ENCODE measurements around the gene DPF3.

DNA sequence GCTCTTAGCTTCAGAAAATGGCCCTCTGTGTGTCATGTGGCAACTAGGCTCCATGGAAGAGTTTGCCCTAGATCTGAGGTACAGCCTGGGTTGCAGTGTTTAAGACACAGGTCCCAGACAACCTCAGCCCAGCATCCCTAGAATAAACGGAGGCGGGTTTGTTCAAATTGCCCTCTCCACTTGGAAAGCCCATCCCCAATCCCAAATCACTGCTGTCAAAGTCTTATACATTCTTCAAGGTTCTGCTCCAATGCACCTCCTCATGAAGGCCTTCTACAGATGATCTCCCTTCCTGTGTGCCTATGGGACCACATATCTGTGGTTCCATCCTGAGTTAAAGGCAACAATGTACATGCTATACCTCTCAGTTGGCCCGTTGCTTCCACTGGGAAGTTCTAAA lies 289.8 kb downstream of the DPF3 start:
- no peak for TF ChIP-seq GATA2 (IDR thresholded peaks at IDR 0.05; ENCODE audit: low read depth, low read length)
- TF ChIP-seq GATA3 (IDR thresholded peaks at IDR 0.05; ENCODE audit: low read depth, low read length), result no peak
